GM12891 (cell line): ENCODE results near the gene ABCA1.

Experiments used
- POLR2A ChIP-seq: IDR thresholded peaks from 2 replicates; pipeline ENCODE4 v1.6.1; 2011; ENCODE audit warnings: low read depth, low read length, control low read depth
- POLR2AphosphoS5 ChIP-seq: IDR thresholded peaks from 2 replicates; pipeline ENCODE4 v1.6.1; 2011; ENCODE audit warnings: low read depth, low read length, control low read depth
- SPI1 ChIP-seq: IDR thresholded peaks from 2 replicates; pipeline ENCODE4 v1.6.1; 2011; ENCODE audit warnings: low read depth, low read length, control low read depth
- TAF1 ChIP-seq: IDR thresholded peaks from 2 replicates; pipeline ENCODE4 v1.6.1; 2011; ENCODE audit warnings: low read depth, low read length, control low read depth

DNA sequence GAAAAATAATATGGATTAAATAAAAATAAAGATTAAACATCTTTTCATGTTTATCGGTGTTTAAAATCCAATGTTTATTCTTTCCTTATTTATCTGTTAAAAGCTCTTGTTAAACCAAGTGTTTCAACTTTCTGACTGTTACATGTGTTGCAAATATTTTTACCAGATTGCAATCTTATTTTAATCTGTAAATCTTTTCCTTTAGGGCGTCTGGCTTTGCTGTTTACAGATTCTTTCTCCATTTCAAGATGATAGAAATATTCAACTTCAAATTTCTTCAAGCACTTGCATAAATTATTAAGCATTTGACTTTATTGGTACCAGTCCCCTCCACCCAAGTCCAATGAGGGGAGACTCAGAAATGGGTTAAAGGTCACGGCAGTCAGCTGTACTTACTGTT lies 16.9 kb upstream of the ABCA1 start:
- TF ChIP-seq POLR2A (no peak), POLR2AphosphoS5 (no peak), SPI1 (no peak), TAF1 (no peak)
